Measurements from ENCODE around the gene IGFBPL1. TPM values are rescaled to one million over a fixed set of nuclear protein-coding genes. Genes with fewer than 3 reads are reported as not detected.

The IGFBPL1 gene
- total RNA-seq, 2 experiments from 2014 or later = not detected

DNA sequence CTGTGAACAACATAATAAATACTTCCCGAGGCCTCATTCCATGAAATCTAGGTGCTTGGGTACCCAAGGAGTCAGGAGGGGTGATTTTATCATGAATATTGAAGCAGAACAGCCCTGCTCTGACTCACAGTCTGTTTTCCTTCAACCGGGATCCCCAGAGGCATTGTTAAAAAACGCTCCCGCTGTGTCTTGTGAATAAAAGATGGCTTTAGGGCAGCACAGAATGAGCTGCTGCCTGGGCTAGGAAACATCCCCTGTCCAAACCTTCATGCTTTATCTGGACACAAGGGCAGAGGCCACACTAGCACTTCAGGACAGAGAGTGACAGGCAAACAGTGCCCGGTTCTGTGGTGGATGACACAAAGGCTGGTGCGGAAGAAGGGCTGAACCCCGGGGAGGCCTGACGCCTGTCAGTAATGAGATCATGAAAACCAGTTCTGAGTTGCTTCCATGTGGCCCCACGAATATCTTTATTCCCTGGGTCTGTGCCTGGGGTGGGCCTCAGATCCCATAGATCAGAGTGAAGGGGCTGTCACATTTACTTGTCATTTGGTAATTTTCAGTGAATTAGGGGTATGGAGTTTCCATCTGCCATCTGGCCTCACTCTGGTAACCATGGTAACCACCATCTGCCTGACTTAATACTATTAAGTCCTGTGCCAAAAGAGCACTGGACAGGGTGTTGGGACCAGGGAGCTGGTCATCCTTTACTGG lies 2.6 kb downstream of the IGFBPL1 start:
- Histone ChIP-seq H4K20me1 (ENCODE audit: insufficient read depth, low read length) (no peaks in the 10 kb centered on the region), H3K4me1 (ENCODE audit: insufficient read depth, low read length, poor library complexity, severe bottlenecking) (no peaks in the 10 kb centered on the region), H3K79me2 (ENCODE audit: insufficient read depth, low read depth, low read length) (no peaks in the 10 kb centered on the region), H3K9me3 (ENCODE audit: low read length) (no peaks in the 10 kb centered on the region), H3K9me2 (ENCODE audit: insufficient read depth, low read length) (no peaks in the 10 kb centered on the region), H3K27ac (ENCODE audit: low read depth, low read length, poor library complexity, severe bottlenecking) (no peak overlapping the region), H2AFZ (ENCODE audit: low read length) (no peak overlapping the region), H3K4me2 (ENCODE audit: low read length) (no peak overlapping the region), H3K4me3 (ENCODE audit: low read depth, low read length, poor library complexity, severe bottlenecking) (no peak overlapping the region), H3K36me3 (ENCODE audit: insufficient read depth, low read length) (no peaks in the 10 kb centered on the region)
- no peak for TF ChIP-seq EZH2phosphoT487 (IDR thresholded peaks at IDR 0.05; ENCODE audit: borderline replicate concordance, low read depth, low read length)
- TF ChIP-seq, protein P1, sequence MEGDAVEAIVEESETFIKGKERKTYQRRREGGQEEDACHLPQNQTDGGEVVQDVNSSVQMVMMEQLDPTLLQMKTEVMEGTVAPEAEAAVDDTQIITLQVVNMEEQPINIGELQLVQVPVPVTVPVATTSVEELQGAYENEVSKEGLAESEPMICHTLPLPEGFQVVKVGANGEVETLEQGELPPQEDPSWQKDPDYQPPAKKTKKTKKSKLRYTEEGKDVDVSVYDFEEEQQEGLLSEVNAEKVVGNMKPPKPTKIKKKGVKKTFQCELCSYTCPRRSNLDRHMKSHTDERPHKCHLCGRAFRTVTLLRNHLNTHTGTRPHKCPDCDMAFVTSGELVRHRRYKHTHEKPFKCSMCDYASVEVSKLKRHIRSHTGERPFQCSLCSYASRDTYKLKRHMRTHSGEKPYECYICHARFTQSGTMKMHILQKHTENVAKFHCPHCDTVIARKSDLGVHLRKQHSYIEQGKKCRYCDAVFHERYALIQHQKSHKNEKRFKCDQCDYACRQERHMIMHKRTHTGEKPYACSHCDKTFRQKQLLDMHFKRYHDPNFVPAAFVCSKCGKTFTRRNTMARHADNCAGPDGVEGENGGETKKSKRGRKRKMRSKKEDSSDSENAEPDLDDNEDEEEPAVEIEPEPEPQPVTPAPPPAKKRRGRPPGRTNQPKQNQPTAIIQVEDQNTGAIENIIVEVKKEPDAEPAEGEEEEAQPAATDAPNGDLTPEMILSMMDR (conservative IDR thresholded peaks at IDR 0.05; ENCODE audit: low read length) = no peak
- intact Hi-C loops (cut with micrococcal nuclease; ENCODE audit: unreplicated experiment) = no loop called here
- ChIA-PET POLR2A (no interaction called here), CTCF (ENCODE audit: unreplicated experiment) (no interaction called here)
- no peak for DNase-seq (ENCODE audit: low spot score)
- BruUV-seq (replicated peaks) = no TSS peak

DNA sequence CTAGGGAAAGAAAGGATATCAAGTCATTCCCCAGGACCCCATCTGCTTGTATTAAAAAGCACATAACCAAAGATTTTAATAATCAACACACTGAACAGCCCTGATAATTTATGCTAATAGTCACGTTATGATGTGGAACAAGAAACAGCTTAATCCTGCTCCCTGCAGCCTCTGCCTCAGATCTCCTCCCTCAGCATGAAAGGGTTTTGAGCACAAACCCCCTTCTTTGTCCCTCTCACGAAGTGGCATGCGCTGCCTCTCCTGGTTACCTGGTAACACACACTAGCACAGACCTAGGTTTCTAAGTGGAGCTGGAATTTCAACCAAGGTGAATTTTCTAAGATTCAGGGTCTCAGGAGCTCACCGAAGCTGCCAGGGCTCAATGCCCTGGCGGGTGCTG lies 5.1 kb downstream of the IGFBPL1 start:
- ChIA-PET CTCF (ENCODE audit: unreplicated experiment) (no interaction called here), POLR2A (interaction anchor here (0.6 kb wide), 1 partner anchor 329 kb away, joined by 9 read pairs; no protein-coding TSS in a partner anchor)
- intact Hi-C loops (cut with micrococcal nuclease; ENCODE audit: unreplicated experiment) = no loop called here
- Histone ChIP-seq H3K79me2 (ENCODE audit: insufficient read depth, low read depth, low read length) (no peaks in the 10 kb centered on the region), H3K4me2 (ENCODE audit: low read length) (no peak overlapping the region), H3K36me3 (ENCODE audit: insufficient read depth, low read length) (no peaks in the 10 kb centered on the region), H3K27ac (ENCODE audit: low read depth, low read length, poor library complexity, severe bottlenecking) (no peak overlapping the region), H3K4me1 (ENCODE audit: insufficient read depth, low read length, poor library complexity, severe bottlenecking) (no peaks in the 10 kb centered on the region), H3K4me3 (ENCODE audit: low read depth, low read length, poor library complexity, severe bottlenecking) (no peak overlapping the region), H2AFZ (ENCODE audit: low read length) (no peak overlapping the region), H4K20me1 (ENCODE audit: insufficient read depth, low read length) (no peaks in the 10 kb centered on the region), H3K9me2 (ENCODE audit: insufficient read depth, low read length) (no peaks in the 10 kb centered on the region), H3K9me3 (ENCODE audit: low read length) (no peaks in the 10 kb centered on the region)
- TF ChIP-seq EZH2phosphoT487 (IDR thresholded peaks at IDR 0.05; ENCODE audit: borderline replicate concordance, low read depth, low read length) = no peak
- TF ChIP-seq, protein P1 (conservative IDR thresholded peaks at IDR 0.05; ENCODE audit: low read length) = no peak
- BruUV-seq (replicated peaks) = no TSS peak
- DNase-seq (ENCODE audit: low spot score) = no peak

DNA sequence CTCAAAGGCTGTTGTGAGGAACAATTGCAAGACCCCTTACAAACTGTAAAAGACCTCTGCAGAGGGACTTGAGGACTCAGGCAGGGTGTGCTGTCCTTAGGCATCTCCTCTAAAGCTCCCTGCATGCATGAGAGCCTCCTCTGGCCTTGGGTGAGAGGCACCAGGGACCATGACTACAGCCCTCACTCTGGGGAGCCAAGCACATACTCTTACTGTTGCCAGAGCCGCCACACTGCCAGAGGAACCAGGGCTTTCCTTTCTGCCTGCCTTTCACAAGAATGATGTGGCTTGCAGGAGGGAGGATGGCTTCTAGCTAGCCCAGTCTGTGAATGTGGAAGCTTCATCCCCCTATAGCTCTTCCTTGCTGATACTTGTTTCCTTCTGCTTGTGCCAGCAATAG lies 5.9 kb downstream of the IGFBPL1 start:
- Histone ChIP-seq H3K4me3 (ENCODE audit: low read depth, low read length, poor library complexity, severe bottlenecking) (no peak overlapping the region), H2AFZ (ENCODE audit: low read length) (no peak overlapping the region), H3K9me2 (ENCODE audit: insufficient read depth, low read length) (no peaks in the 10 kb centered on the region), H3K4me1 (ENCODE audit: insufficient read depth, low read length, poor library complexity, severe bottlenecking) (no peaks in the 10 kb centered on the region), H3K36me3 (ENCODE audit: insufficient read depth, low read length) (no peaks in the 10 kb centered on the region), H3K9me3 (ENCODE audit: low read length) (no peaks in the 10 kb centered on the region), H3K27ac (ENCODE audit: low read depth, low read length, poor library complexity, severe bottlenecking) (no peak overlapping the region), H4K20me1 (ENCODE audit: insufficient read depth, low read length) (no peaks in the 10 kb centered on the region), H3K79me2 (ENCODE audit: insufficient read depth, low read depth, low read length) (no peaks in the 10 kb centered on the region), H3K4me2 (ENCODE audit: low read length) (no peak overlapping the region)
- CTCF ChIA-PET (ENCODE audit: unreplicated experiment) = no interaction called here
- POLR2A ChIA-PET = interaction anchor here (0.6 kb wide), 2 partner anchors 19 to 328 kb away, joined by 3 to 9 read pairs; no protein-coding TSS in a partner anchor
- TF ChIP-seq EZH2phosphoT487 (IDR thresholded peaks at IDR 0.05; ENCODE audit: borderline replicate concordance, low read depth, low read length) = no peak
- TF ChIP-seq, protein P1 (conservative IDR thresholded peaks at IDR 0.05; ENCODE audit: low read length) = no peak
- BruUV-seq (replicated peaks) = no TSS peak
- DNase-seq (ENCODE audit: low spot score) = no peak
- intact Hi-C loops (cut with micrococcal nuclease; ENCODE audit: unreplicated experiment) = no loop called here
